T-helper 2 cell treated with Interferon-gamma antibody and Interleukin-4, amounts not matched to agents 100 ng/mL and 5 ng/mL, for 36 hours (primary cell): Measurements from ENCODE around the gene AQP12B. TPM values are rescaled to one million over a fixed set of nuclear protein-coding genes. Genes with fewer than 3 reads are reported as not detected.

Experiments used
- intact Hi-C: fragments of 100-400 bp; cut with micrococcal nuclease; formaldehyde crosslinking; loops from one replicate; pipeline ENCODE4 v1.15.1; 2023
- total RNA-seq: library from RNA; stranded (reverse); gene quantifications from 2 replicates; pipeline ENCODE4 v1.2.3, GENCODE V29; 2022

AQP12B gene
- total RNA-seq, 1 donor from 2014 or later, result not detected

DNA sequence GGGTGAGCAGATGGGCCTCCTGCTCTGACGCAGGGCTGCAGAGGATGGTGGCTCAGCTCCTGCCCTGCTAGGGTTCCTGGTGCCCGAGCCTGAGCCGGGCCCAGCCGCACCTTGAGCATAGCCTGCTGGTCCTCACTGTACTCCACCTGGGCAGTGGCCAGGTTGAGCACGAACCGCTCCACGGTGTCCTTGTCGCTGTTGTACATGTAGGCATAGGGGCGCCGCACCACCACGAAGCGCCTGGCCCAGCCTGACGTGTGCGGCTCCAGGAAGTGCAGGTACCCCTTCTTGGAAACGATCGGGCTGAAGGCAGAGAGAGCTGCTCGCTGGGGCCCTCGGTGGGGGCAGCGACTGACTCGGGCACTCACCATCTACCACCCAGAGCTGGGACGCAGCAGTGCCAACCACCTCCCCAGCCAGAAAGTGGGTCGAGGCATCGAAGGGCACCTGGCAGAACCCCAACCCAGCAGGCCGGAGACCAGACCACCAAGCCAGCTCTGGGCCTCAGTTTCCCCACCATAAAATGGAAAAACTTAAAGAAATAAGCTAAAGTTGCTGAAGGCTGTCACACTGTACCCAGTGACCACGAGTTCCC, 36.3 kb upstream of the AQP12B start:
- intact Hi-C loops, result no loop called here

GRCh38 chr2:240717681-240718581, 35.2 kb upstream of the AQP12B start:
- intact Hi-C loops, result no loop called here

DNA sequence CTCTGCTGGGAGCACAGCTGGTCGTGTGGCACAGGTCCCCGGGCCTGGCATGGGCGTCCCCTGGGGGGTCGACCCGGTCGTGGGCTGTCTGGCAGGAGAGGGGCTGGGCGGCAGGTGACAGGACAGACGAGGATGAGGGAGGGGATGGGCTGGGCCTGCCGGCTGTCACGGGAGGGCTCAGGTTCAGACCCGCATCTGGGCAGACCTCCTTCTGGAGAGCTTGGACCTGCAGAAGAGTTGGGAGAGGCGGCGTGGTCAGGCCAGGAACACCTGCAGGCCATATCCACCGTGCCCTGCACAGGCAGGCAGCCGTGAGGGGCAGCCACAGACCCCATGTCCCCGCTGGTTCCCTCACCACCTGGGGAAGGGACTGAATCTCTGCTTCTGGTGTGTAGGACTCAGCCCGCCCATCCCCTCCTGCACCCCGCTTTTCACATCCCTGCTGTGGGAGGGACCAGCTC, 34.5 kb upstream of the AQP12B start:
- intact Hi-C loops, result no loop called here

DNA sequence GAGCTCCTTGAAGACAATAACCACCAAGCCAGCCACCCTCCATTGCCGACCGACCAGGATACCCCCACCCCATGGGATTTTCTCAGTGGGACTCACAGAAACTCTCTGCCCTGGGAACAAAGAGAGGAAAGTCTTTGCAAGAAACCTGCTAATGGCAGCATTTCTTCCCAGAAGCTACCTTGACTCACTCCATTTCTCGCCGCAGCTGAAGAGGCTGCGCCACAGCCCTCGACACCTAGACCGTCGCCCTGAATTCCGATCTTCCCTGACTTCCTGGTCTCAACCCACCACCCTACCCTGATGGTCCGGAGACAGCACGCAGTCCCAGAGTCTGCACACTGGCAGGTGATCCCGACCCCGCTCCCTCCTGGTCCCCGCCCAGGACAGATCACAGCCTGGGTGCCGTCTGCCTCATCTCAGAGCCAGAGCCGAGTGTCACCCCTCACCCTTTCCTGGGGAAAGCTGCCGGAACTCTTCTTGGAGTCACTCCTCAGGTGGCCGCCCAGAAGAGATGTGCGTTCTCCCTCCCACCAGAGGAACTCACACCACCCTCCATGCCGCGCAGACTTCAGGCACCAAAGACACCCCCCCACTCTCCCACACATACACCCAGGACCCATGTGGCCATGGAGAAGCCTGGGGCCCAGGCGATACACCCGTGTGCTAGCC, 33.6 kb upstream of the AQP12B start:
- intact Hi-C loops, result no loop called here

- intact Hi-C loops, result no loop called here
These were observed 32.4 kb upstream of the AQP12B start for GRCh38 chr2:240714747-240715725.

- intact Hi-C loops, result no loop called here
These were observed 31.5 kb upstream of the AQP12B start for GRCh38 chr2:240713928-240714746.

DNA sequence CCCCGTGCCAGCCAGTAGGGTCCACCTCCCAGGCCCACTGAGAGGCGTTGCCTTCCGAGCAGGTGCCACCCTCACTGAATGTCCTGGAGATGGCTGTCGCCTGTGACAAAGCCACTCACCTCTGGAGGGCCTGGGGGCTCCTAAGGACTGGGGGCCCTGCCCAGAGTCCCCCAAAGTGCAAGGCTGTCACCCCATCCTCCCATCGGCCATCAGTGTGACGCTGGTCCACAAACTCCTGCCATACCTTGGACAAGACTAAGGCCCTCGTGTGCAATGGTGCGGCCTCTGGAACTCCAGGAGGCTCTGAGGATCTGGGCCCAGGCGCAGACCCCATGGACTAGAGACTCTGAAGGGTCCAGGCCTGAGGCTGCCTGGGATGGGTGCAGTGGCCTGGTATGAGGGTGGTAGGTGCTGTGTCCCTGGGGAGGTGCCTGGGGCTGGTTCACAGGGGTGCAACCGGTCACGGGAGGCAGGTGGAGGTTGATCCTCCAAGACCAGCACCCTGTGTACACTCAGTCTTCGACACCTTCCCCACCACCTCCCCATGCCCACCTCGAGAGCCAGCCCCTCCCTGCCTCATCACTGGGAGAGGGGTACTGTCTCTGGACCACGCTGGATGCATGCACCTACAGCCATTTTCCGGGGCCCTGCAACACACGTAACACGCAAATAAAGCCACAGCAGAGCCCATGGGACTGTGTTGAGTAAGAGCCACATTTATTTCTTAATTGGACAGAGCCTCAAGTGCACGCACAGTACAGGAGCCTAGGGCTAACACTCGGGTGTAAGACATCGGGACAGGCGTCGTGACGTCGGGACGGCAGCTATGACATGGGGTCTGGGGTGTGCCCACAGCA, 30.6 kb upstream of the AQP12B start:
- intact Hi-C loops, result no loop called here

DNA sequence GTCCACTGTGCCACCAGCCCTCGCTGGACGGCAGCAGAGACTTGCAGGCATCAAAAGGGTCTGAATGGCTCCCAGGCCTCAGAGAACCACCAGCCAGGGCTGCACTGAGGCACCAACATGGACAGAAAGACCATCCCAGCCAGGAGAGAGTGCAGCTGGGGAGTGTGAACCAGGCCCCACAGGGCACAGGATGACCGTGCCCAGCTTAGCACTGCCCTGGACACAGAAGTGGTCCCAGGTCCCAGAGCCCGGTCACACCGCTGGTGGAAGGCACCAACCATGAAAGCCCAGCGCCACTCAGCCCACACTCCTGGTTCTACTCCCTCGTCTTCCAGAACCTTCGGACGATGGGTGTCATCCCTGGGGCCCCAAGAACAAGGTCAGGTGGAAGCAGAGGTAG, 29.4 kb upstream of the AQP12B start:
- intact Hi-C loops, result no loop called here

GRCh38 chr2:240711701-240712100, 29.0 kb upstream of the AQP12B start:
- intact Hi-C loops, result no loop called here

GRCh38 chr2:240711296-240711695, 28.6 kb upstream of the AQP12B start:
- intact Hi-C loops, result no loop called here

GRCh38 chr2:240708457-240708856, 25.8 kb upstream of the AQP12B start:
- intact Hi-C loops, result no loop called here

DNA sequence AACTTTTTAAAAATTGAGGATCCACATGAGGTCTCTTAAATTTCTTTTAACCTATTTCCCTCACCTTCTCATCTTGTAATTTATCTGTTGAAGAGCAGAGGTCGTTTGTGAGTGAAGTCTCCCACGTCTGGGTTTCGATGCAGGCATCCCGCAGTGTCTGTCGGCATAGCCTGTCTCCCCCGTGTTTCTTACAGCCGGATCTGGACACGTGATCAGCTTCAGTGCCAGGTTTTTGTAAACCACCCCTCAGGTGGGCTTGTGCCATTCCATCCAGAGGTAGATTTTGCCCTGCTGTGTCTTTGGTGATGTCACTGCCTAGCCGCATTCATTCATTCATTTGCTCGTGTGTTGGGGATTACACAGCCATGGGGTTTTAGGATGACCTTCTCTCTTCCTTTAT, 25.1 kb upstream of the AQP12B start:
- intact Hi-C loops, result no loop called here

DNA sequence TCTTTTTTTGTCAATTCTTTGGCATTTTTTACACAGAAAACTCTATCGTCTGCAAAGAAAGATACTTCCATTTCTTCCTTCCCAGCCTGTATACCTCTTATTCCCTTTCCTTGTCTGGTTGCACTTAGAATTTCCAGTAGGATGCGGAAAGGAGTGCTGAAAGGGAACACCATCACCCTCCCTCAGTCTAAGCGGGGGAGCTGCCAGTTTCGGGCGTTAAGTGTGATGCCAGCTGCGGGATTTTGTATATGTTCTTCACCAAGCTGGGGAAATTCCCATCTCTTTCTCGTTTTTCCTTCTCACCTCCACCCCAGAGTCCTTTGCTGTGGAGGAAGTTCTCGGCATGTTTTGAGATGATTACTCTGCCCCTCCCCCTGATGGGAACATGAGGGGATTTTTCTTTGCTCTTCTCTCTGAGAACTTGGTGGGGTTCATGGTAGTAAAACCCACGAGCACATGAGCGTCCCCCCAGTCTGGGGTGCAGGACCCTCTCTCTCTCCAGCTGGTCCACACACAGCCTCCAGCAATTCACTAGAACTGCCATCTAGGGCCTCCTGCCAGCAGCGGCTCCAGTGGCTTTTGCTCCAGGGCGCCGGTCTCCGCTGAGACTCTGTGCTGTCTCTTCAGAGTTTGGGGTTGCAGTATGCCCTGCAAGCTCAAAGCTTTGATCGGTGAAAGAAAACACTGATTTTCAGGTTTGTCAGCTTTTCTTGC, 24.5 kb upstream of the AQP12B start:
- intact Hi-C loops, result no loop called here

- intact Hi-C loops, result no loop called here
These were observed 22.6 kb upstream of the AQP12B start for GRCh38 chr2:240705204-240705791.

- intact Hi-C loops, result loop anchor here (1.0 kb wide), 1 partner anchor 190 kb away; no protein-coding TSS in a partner anchor
These were observed 22.0 kb upstream of the AQP12B start for GRCh38 chr2:240704651-240705050.

DNA sequence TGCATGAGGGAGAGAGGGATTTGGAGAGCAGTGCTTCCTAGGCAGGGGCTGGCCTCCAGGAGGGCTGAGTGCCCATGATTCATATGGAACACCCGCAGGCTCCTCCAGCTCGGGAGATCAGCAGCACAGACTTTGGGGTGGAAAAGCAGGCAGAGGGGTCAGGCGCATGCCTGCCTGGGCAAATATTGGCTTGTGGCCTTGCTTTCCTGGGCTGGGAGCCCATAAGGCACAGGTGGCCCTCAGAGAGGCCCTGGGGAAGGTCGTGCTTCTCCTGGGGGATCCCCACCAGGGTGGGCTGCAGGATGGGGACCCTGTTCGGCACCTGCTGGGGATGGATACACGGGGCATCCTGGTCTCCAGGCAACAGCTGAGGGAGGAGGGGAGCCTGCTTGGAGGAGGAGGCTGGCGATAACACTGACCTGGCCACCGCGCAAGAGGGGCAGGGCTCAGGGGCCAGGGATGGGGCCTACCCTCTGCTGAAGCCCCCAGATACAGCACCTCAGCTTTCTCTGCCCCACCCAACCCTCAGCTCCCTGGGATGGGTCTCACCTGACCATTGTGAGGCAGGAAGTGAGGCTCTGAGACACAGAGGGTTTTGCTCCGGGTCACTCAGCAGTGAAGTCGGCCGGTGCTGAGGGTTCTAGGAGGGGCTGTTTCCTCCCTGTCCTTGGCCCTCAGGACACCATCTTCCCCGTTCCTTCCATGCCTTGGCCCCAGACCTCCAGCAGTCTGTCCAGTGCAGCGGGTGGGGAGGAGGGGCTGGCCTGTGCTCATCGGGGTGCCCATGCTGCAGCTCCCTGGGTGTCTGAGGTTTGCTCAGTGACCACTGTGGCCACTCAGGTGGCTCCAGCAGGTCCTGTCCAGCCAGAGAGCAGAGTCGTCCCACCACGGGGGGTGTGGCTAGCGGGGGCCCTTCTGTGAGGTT, 21.0 kb upstream of the AQP12B start:
- intact Hi-C loops, result loop anchor here (1.0 kb wide), 1 partner anchor 189 kb away; no protein-coding TSS in a partner anchor

- intact Hi-C loops, result no loop called here
These were observed 19.9 kb upstream of the AQP12B start for GRCh38 chr2:240702640-240703011.
